Mesothelial cell of epicardium (in vitro differentiated cells): Measurements from ENCODE around the gene CHRM2. TPM values are rescaled to one million over a fixed set of nuclear protein-coding genes. Genes with fewer than 3 reads are reported as not detected.

ENCODE experiments used
- DNase-seq, 2 experiments: peaks; one replicate each; pipeline ENCODE4 v3.0.0; 2021; ENCODE audit warnings: low spot score in 2 of 2; ENCODE audit not compliant: unreplicated experiment in 2 of 2
- H3K27ac Mint-ChIP-seq: 2 replicates; pipeline ENCODE4 v1.8.0; 2021; ENCODE audit warnings: mixed read lengths
- H3K27me3 Mint-ChIP-seq: 2 replicates; pipeline ENCODE4 v1.8.0; 2021; ENCODE audit warnings: low read depth, mixed read lengths
- H3K36me3 Mint-ChIP-seq: 2 replicates; pipeline ENCODE4 v1.8.0; 2021; ENCODE audit warnings: mixed read lengths
- H3K4me1 Mint-ChIP-seq: 2 replicates; pipeline ENCODE4 v1.8.0; 2021; ENCODE audit warnings: mixed read lengths
- H3K4me3 Mint-ChIP-seq: 2 replicates; pipeline ENCODE4 v1.8.0; 2021; ENCODE audit warnings: mild to moderate bottlenecking, moderate library complexity, mixed read lengths
- H3K9me3 Mint-ChIP-seq: 2 replicates; pipeline ENCODE4 v1.8.0; 2021; ENCODE audit warnings: mixed read lengths
- total RNA-seq: library from RNA; stranded (reverse); gene quantifications from 3 replicates; pipeline ENCODE4 v1.2.1, GENCODE V29; 2021
- TF ChIP-seq, protein P1 (sequence below): fragments of 200-600 bp; sonication (generic); IDR thresholded peaks from one replicate; pipeline ENCODE4 v1.5.0; 2021; ENCODE audit warnings: antibody characterized with exemption; ENCODE audit not compliant: unreplicated experiment

CHRM2 gene
- total RNA-seq, 1 donor from 2014 or later: 41.6 TPM

DNA sequence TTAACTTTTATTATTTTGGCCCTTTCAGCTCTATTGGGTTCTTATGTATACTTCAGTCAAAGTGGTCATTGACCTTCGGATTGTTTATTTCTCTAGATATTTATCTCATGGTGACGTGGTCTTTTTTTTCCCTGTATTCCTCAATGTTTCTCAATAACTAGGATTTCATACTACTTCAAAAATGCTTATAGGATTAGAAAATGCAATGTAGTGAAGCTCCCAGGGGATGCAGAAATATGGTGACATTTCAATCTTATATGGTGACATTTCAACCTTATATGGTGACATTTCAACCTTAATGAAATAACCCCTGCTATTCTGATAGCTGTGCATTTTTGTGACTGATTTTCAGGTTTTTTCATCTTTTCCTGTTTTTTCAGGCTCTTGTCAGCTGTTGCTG, 51.4 kb downstream of the CHRM2 start:
- Mint-ChIP-seq H3K4me3 (no peak overlapping the region), H3K9me3 (no peaks in the 10 kb centered on the region), H3K36me3 (no peaks in the 10 kb centered on the region), H3K27ac (no peak overlapping the region), H3K4me1 (peaks cover 8% of the 10 kb centered on the region), H3K27me3 (no peaks in the 10 kb centered on the region)
- no peak for DNase-seq
- TF ChIP-seq, protein P1, sequence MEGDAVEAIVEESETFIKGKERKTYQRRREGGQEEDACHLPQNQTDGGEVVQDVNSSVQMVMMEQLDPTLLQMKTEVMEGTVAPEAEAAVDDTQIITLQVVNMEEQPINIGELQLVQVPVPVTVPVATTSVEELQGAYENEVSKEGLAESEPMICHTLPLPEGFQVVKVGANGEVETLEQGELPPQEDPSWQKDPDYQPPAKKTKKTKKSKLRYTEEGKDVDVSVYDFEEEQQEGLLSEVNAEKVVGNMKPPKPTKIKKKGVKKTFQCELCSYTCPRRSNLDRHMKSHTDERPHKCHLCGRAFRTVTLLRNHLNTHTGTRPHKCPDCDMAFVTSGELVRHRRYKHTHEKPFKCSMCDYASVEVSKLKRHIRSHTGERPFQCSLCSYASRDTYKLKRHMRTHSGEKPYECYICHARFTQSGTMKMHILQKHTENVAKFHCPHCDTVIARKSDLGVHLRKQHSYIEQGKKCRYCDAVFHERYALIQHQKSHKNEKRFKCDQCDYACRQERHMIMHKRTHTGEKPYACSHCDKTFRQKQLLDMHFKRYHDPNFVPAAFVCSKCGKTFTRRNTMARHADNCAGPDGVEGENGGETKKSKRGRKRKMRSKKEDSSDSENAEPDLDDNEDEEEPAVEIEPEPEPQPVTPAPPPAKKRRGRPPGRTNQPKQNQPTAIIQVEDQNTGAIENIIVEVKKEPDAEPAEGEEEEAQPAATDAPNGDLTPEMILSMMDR: no peak

DNA sequence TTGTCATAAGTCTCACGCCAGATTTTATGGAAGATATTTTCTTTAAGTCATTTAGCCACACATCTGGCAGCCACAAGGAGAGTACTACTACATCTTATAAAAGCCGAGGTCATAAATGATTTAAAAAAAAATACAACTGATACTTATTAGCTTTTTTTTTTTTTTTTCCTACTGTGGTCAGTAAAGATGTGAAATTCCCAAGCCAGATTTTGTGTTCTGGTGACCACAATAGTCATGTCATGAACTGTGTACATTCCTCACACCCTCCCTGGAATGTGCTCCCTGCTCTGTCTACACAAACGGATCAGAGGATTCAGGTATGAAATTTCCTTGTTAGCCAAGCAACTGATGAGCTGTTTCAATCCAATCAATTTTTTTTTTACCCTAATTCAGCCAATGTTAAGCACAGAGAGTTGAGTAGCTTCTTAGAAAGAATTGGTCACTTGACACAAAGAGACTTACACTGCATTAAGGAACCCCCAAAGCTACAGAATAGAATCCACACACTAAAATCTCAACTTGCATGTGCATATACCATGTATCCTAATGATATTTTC, 54.7 kb downstream of the CHRM2 start:
- Mint-ChIP-seq H3K9me3 (no peaks in the 10 kb centered on the region), H3K27me3 (no peaks in the 10 kb centered on the region), H3K27ac (no peak overlapping the region), H3K4me3 (no peak overlapping the region), H3K4me1 (peaks cover 15% of the 10 kb centered on the region), H3K36me3 (no peaks in the 10 kb centered on the region)
- TF ChIP-seq, protein P1: no peak
- DNase-seq: no peak

DNA sequence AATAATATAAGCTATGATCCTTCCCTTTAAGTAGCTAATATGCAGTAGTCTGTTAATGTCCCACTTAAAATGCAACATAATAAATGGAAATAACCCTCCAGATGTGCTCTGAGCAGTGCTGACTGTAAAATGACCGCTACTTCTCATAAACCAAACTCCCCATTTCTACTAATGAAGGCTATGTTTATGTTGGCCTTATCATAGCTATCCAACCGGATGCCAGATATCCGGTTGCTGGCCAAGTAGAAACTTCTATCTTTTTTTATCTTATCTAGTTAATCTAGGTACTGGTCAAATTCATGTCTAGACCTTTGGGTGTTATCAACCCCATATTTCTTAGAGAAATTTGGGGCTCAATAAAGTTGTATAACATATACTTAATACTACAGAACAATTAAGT, 56.6 kb downstream of the CHRM2 start:
- TF ChIP-seq, protein P1: no peak
- peaks cover 5% of the 10 kb centered on the region for H3K36me3 Mint-ChIP-seq
- peaks cover 6% of the 10 kb centered on the region for H3K9me3 Mint-ChIP-seq
- H3K27me3 Mint-ChIP-seq: no peaks in the 10 kb centered on the region
- no peak overlapping the region for H3K4me3 Mint-ChIP-seq
- H3K4me1 Mint-ChIP-seq: peaks cover 15% of the 10 kb centered on the region
- H3K27ac Mint-ChIP-seq: peak overlapping the region; percentile 54
- no peak for DNase-seq

DNA sequence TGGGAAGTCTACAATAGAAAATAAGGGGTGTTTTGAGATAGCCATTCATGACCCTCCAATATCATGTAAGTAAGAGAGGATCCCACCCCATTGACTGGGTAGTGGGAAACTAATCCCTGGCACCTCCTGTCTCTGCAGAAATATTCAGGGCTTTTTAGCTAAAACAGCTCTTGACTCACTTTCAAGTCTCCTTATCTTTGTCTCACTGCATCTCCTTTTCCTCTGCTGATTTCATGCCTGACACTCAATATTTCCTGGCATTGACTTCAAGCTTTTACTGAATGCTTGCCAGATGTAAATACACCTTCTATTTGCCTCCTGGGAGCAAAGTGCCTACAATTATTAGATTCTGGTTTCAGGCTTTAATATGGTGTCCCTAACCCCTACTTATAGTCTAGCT, 57.1 kb downstream of the CHRM2 start:
- TF ChIP-seq, protein P1: no peak
- H3K4me1 Mint-ChIP-seq: peaks cover 15% of the 10 kb centered on the region
- no peak overlapping the region for H3K27ac Mint-ChIP-seq
- H3K9me3 Mint-ChIP-seq: peaks cover 6% of the 10 kb centered on the region
- H3K36me3 Mint-ChIP-seq: peaks cover 5% of the 10 kb centered on the region
- no peaks in the 10 kb centered on the region for H3K27me3 Mint-ChIP-seq
- no peak for DNase-seq
- H3K4me3 Mint-ChIP-seq: no peak overlapping the region

DNA sequence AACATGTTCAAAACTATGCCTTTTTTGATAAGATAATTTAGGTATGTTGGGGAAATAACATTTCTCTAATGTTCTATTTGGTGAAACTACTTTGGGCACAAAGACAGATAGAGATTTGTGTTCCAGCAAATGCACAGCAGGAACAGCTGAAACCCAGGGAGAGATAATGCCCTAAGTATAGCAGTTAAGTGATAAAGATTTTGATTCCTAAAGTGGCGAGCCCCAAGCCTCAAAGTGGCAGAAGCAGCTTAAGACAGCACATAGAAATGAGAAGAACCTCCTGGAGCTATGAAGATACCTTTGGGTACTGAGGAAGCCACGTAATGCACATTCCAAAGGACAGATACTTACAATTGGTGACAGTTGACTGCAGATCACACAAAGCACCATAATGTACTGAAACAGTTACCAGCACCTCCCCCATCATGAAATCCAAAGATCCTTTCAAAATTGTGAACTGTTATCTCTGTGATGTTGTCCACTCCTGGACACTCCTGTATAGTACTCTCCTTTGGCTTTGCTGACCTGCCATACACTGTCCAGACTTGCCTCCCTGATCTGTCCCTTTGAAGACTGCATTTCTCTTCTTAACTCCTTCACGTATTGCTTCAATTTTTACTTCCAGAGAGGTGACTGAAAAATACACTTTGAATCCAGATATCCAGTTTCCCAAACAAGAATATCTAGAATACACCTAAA, 62.9 kb downstream of the CHRM2 start:
- Mint-ChIP-seq H3K4me1 (no peaks in the 10 kb centered on the region), H3K27ac (no peak overlapping the region), H3K4me3 (no peak overlapping the region), H3K27me3 (no peaks in the 10 kb centered on the region), H3K9me3 (peaks cover 36% of the 10 kb centered on the region), H3K36me3 (peaks cover 34% of the 10 kb centered on the region)
- TF ChIP-seq, protein P1: no peak
- DNase-seq: no peak
